ENCODE data around the gene AEBP1.

DNA sequence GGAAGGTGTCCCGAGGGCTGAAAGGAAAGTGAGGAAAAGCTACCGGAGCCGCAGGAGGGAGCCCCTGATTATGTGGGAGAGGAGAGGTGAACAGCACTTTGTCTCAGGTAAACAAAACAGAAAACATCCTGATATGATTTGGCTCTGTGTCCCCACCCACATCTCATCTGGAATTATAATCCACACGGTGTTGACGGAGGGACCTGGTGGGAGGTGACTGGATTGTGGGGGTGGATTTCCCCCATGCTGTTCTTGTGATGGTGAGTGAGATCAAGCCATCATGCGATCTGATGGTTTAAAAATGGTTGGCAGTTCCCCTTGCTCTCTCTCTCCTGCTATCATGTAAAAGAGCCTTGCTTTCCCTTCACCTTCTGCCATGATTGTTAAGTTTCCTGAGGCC is 16.2 kb downstream of the AEBP1 start:
- TF ChIP-seq, protein P1, sequence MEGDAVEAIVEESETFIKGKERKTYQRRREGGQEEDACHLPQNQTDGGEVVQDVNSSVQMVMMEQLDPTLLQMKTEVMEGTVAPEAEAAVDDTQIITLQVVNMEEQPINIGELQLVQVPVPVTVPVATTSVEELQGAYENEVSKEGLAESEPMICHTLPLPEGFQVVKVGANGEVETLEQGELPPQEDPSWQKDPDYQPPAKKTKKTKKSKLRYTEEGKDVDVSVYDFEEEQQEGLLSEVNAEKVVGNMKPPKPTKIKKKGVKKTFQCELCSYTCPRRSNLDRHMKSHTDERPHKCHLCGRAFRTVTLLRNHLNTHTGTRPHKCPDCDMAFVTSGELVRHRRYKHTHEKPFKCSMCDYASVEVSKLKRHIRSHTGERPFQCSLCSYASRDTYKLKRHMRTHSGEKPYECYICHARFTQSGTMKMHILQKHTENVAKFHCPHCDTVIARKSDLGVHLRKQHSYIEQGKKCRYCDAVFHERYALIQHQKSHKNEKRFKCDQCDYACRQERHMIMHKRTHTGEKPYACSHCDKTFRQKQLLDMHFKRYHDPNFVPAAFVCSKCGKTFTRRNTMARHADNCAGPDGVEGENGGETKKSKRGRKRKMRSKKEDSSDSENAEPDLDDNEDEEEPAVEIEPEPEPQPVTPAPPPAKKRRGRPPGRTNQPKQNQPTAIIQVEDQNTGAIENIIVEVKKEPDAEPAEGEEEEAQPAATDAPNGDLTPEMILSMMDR (conservative IDR thresholded peaks at IDR 0.05; ENCODE audit: low read length): no peak
- TF ChIP-seq EZH2phosphoT487 (IDR thresholded peaks at IDR 0.05; ENCODE audit: borderline replicate concordance, low read depth, low read length): no peak

Data from OCI-LY7 (cell line).